ENCODE measurements around the gene PLA2G5.
"Not testable (repeated sequence)": the region's sequence is repeated elsewhere in the genome, so short reads cannot be mapped to it uniquely, and the experiment has no call there.

Gene PLA2G5

GRCh38 chr1:20123722-20124455 is 53.9 kb downstream of the PLA2G5 start:
- no peak for DNase-seq

- DNase-seq = no peak
These were observed 54.6 kb downstream of the PLA2G5 start for GRCh38 chr1:20124456-20125057.

- DNase-seq = no peak
These were observed 55.1 kb downstream of the PLA2G5 start for GRCh38 chr1:20125100-20125499.

GRCh38 chr1:20126041-20126805 is 56.2 kb downstream of the PLA2G5 start:
- no peak for DNase-seq

- no peak for DNase-seq
These were observed 56.9 kb downstream of the PLA2G5 start for GRCh38 chr1:20126806-20127440.

- not testable (repeated sequence) for DNase-seq
These were observed 60.5 kb downstream of the PLA2G5 start for GRCh38 chr1:20130518-20130917.

- DNase-seq = no peak
These were observed 65.0 kb downstream of the PLA2G5 start for GRCh38 chr1:20134995-20135394.

- no peak for DNase-seq
These were observed 66.3 kb downstream of the PLA2G5 start for GRCh38 chr1:20136249-20136648.

- no peak for DNase-seq
These were observed 67.1 kb downstream of the PLA2G5 start for GRCh38 chr1:20137055-20137454.

GRCh38 chr1:20137604-20138003 is 67.6 kb downstream of the PLA2G5 start:
- no peak for DNase-seq

GRCh38 chr1:20138346-20138745 is 68.4 kb downstream of the PLA2G5 start:
- DNase-seq = no peak

- DNase-seq = no peak
These were observed 69.1 kb downstream of the PLA2G5 start, which contains the start of gene PLA2G2F for GRCh38 chr1:20138961-20139550. Gene PLA2G2F, plus strand, starts transcription at chr1:20139323. Its CDS starts 105 bp downstream, at chr1:20139428.

- no peak for DNase-seq
These were observed 70.0 kb downstream of the PLA2G5 start for GRCh38 chr1:20139776-20140612.

- DNase-seq = no peak
These were observed 71.0 kb downstream of the PLA2G5 start for GRCh38 chr1:20141001-20141400.

GRCh38 chr1:20141466-20141865 is 71.5 kb downstream of the PLA2G5 start:
- no peak for DNase-seq

Measured in stimulated activated naive CD4-positive, alpha-beta T cell (primary cell).